ENCODE results near the gene G3BP2. TPM values are rescaled to one million over a fixed set of nuclear protein-coding genes. Genes with fewer than 3 reads are reported as not detected.
A peak's percentile ranks its signal among the peaks of the same experiment; 100 is the strongest.

Gene G3BP2
- total and polyA plus RNA-seq, 2 of the 13 experiments (the other 11 are each of a cell fraction or from before 2014, with no cell fraction given), result 51.7 to 179 TPM

DNA sequence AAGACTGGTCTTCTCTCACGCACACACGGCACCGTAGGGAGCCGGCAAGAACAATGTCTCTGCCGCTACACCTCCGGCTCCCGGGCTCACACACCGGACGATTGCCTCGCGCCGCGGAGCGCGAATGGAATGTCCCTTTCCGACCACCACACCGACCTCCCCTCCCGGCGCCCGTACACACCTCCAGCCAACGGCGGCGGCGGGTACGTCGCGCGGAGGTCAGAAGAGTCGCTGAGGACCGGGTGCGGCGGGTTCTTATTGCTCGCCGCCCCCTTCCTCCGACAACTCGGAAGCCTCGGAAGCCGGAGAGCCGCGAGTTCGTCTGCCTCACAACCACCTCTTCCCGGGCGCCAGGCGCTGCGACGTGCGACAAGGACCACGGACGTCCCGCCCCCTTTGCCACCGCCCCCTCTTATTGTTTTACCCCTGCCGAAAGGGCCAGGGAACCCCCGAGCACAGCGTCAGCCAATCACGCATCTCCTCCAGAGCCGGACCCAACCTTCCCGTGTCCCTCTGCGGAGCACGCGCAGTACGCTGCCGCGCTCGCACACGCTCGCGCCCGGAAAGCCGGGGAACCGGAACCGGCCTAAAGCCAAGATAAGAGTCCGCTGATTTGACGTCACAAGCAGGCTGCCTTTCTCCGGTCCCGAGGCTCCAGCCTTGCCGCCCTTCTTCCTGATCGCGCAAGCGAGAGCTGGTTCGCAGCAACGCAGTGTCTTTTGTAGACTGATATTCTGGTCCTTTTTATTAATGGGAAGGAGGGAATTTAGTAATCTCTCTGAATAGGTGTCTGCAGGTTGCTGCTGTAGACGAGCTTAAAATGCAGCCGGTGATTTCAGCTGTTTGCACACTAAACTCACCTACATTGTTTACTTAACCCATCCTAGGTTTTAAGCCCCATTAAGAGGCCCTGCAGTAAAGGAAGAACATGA lies at the start of gene G3BP2 (continued):
- TF ChIP-seq, protein P1, sequence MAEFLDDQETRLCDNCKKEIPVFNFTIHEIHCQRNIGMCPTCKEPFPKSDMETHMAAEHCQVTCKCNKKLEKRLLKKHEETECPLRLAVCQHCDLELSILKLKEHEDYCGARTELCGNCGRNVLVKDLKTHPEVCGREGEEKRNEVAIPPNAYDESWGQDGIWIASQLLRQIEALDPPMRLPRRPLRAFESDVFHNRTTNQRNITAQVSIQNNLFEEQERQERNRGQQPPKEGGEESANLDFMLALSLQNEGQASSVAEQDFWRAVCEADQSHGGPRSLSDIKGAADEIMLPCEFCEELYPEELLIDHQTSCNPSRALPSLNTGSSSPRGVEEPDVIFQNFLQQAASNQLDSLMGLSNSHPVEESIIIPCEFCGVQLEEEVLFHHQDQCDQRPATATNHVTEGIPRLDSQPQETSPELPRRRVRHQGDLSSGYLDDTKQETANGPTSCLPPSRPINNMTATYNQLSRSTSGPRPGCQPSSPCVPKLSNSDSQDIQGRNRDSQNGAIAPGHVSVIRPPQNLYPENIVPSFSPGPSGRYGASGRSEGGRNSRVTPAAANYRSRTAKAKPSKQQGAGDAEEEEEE (CRISPR knock-in tag; IDR thresholded peaks at IDR 0.05; ENCODE audit: borderline replicate concordance), result 0 out of 2 replicates have a peak, but pooled peaks have one; percentile 56
- TF ChIP-seq ZNF75D (CRISPR knock-in tag; IDR thresholded peaks at IDR 0.05; ENCODE audit: borderline replicate concordance) (no peak), MAFF (IDR thresholded peaks at IDR 0.05; ENCODE audit: low read depth, low read length) (no peak), ZNF331 (CRISPR knock-in tag; IDR thresholded peaks at IDR 0.05) (no peak; the same call in 1 of the 2 replicates), JDP2 (CRISPR knock-in tag; IDR thresholded peaks at IDR 0.05; ENCODE audit: borderline replicate concordance) (no peak), NR3C1 (CRISPR knock-in tag; IDR thresholded peaks at IDR 0.05) (no peak), MIER2 (CRISPR knock-in tag; IDR thresholded peaks at IDR 0.05) (no peak), ZNF367 (CRISPR knock-in tag; IDR thresholded peaks at IDR 0.05; ENCODE audit: borderline replicate concordance) (peak; percentile 38; the same call in 1 of the 2 replicates), KAT8 (CRISPR knock-in tag; IDR thresholded peaks at IDR 0.05) (peak; percentile 77), SRY (CRISPR knock-in tag; IDR thresholded peaks at IDR 0.05) (no peak), SAP130 (CRISPR knock-in tag; IDR thresholded peaks at IDR 0.05; ENCODE audit: low read depth) (peak; percentile 89; the same call in 1 of the 2 replicates), ELF4 (CRISPR knock-in tag; IDR thresholded peaks at IDR 0.05; ENCODE audit: borderline replicate concordance) (peak; percentile 93), BHLHE40 (IDR thresholded peaks at IDR 0.05; ENCODE audit: low read length) (0 out of 2 replicates have a peak, but pooled peaks have one; percentile 33), ZMAT3 (CRISPR knock-in tag; conservative IDR thresholded peaks at IDR 0.05) (peak; percentile 72; the same call in 1 of the 2 replicates), IRX3 (CRISPR knock-in tag; IDR thresholded peaks at IDR 0.05; ENCODE audit: borderline replicate concordance, low read depth) (peak; percentile 76), ZNF816 (CRISPR knock-in tag; IDR thresholded peaks at IDR 0.05; ENCODE audit: borderline replicate concordance) (0 out of 2 replicates have a peak, but pooled peaks have one; percentile 67), ZNF567 (CRISPR knock-in tag; IDR thresholded peaks at IDR 0.05; ENCODE audit: borderline replicate concordance) (peak; percentile 84; the same call in 1 of the 2 replicates), PTBP1 (IDR thresholded peaks at IDR 0.05; ENCODE audit: low read depth, low read length, poor library complexity, severe bottlenecking) (no peak)
- TF ChIP-seq, protein P2, sequence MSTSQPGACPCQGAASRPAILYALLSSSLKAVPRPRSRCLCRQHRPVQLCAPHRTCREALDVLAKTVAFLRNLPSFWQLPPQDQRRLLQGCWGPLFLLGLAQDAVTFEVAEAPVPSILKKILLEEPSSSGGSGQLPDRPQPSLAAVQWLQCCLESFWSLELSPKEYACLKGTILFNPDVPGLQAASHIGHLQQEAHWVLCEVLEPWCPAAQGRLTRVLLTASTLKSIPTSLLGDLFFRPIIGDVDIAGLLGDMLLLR (CRISPR knock-in tag; IDR thresholded peaks at IDR 0.05), result peak; percentile 66
- TF ChIP-seq, protein P3, sequence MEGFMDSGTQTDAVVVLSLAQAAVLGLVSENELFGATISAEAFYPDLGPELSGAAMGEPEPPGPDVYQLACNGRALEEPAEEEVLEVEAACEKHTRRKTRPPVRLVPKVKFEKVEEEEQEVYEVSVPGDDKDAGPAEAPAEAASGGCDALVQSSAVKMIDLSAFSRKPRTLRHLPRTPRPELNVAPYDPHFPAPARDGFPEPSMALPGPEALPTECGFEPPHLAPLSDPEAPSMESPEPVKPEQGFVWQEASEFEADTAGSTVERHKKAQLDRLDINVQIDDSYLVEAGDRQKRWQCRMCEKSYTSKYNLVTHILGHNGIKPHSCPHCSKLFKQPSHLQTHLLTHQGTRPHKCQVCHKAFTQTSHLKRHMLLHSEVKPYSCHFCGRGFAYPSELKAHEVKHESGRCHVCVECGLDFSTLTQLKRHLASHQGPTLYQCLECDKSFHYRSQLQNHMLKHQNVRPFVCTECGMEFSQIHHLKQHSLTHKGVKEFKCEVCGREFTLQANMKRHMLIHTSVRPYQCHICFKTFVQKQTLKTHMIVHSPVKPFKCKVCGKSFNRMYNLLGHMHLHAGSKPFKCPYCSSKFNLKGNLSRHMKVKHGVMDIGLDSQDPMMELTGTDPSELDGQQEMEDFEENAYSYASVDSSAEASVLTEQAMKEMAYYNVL (CRISPR knock-in tag; IDR thresholded peaks at IDR 0.05; ENCODE audit: borderline replicate concordance), result 0 out of 2 replicates have a peak, but pooled peaks have one; percentile 75
- TF ChIP-seq, protein P4, sequence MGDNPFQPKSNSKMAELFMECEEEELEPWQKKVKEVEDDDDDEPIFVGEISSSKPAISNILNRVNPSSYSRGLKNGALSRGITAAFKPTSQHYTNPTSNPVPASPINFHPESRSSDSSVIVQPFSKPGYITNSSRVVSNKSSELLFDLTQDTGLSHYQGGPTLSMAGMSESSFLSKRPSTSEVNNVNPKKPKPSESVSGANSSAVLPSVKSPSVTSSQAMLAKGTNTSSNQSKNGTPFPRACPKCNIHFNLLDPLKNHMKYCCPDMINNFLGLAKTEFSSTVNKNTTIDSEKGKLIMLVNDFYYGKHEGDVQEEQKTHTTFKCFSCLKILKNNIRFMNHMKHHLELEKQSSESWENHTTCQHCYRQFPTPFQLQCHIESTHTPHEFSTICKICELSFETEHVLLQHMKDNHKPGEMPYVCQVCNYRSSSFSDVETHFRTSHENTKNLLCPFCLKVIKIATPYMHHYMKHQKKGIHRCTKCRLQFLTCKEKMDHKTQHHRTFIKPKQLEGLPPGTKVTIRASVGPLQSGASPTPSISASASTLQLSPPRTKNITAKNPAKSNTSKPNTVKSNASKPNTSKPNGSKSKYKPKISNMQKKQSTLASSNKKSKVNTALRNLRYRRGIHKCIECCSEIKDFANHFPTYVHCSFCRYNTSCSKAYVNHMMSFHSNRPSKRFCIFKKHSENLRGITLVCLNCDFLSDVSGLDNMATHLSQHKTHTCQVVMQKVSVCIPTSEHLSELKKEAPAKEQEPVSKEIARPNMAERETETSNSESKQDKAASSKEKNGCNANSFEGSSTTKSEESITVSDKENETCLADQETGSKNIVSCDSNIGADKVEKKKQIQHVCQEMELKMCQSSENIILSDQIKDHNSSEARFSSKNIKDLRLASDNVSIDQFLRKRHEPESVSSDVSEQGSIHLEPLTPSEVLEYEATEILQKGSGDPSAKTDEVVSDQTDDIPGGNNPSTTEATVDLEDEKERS (CRISPR knock-in tag; IDR thresholded peaks at IDR 0.05), result 0 out of 2 replicates have a peak, but pooled peaks have one; percentile 44

All from HepG2 (cell line).